Myocyte (in vitro differentiated cells): Measurements from ENCODE around the gene RPRD1B. TPM values are rescaled to one million over a fixed set of nuclear protein-coding genes. Genes with fewer than 3 reads are reported as not detected.
A peak's percentile ranks its signal among the peaks of the same experiment; 100 is the strongest.
"Not testable (repeated sequence)": the region's sequence is repeated elsewhere in the genome, so short reads cannot be mapped to it uniquely, and the experiment has no call there.

ENCODE experiments used
- DNase-seq: peaks from one replicate; pipeline ENCODE4 v3.0.0-alpha.2; 2012; ENCODE audit warnings: low read depth
- total RNA-seq: library from RNA; depleted of rRNA; stranded (reverse); fragments of >200 nt; gene quantifications from 2 replicates; pipeline ENCODE4 v1.2.3, GENCODE V29; 2014

The RPRD1B gene
- total RNA-seq, 1 donor from 2014 or later = 24.3 TPM

GRCh38 chr20:38102206-38102605 lies 68.7 kb downstream of the RPRD1B start:
- not testable (repeated sequence) for DNase-seq

GRCh38 chr20:38104285-38104684 lies 70.7 kb downstream of the RPRD1B start:
- no peak for DNase-seq

- DNase-seq = no peak
These were observed 72.9 kb downstream of the RPRD1B start for GRCh38 chr20:38106461-38106860.

- not testable (repeated sequence) for DNase-seq
These were observed 73.8 kb downstream of the RPRD1B start for GRCh38 chr20:38107386-38107785.

- DNase-seq = not testable (repeated sequence)
These were observed 74.4 kb downstream of the RPRD1B start for GRCh38 chr20:38107916-38108315.

- no peak for DNase-seq
These were observed 75.0 kb downstream of the RPRD1B start for GRCh38 chr20:38108438-38108985.

GRCh38 chr20:38108986-38109541 lies 75.5 kb downstream of the RPRD1B start:
- peak; percentile 77 for DNase-seq

- DNase-seq = peak; percentile 93
These were observed 76.3 kb downstream of the RPRD1B start for GRCh38 chr20:38109591-38110524.

GRCh38 chr20:38110525-38111178 lies 77.1 kb downstream of the RPRD1B start:
- DNase-seq = no peak

- no peak for DNase-seq
These were observed 78.1 kb downstream of the RPRD1B start for GRCh38 chr20:38111366-38112232.

- DNase-seq = peak; percentile 83
These were observed 78.8 kb downstream of the RPRD1B start for GRCh38 chr20:38112261-38112929.

- no peak for DNase-seq
These were observed 79.4 kb downstream of the RPRD1B start for GRCh38 chr20:38112930-38113294.

- DNase-seq = peak; percentile 37
These were observed 80.1 kb downstream of the RPRD1B start for GRCh38 chr20:38113401-38114325.

GRCh38 chr20:38114353-38114791 lies 80.8 kb downstream of the RPRD1B start:
- peak; percentile 71 for DNase-seq

GRCh38 chr20:38115205-38115604 lies 81.7 kb downstream of the RPRD1B start:
- no peak for DNase-seq

GRCh38 chr20:38115896-38116295 lies 82.3 kb downstream of the RPRD1B start:
- DNase-seq = no peak

GRCh38 chr20:38116409-38117165 lies 83.0 kb downstream of the RPRD1B start:
- DNase-seq = no peak

GRCh38 chr20:38117205-38117604 lies 83.7 kb downstream of the RPRD1B start:
- no peak for DNase-seq
